GM21447 (cell line): ENCODE data around the gene CUX1.
"Not testable (repeated sequence)": the region's sequence is repeated elsewhere in the genome, so short reads cannot be mapped to it uniquely, and the experiment has no call there.

Source experiments
- ATAC-seq: cut with Tn5 transposase; IDR thresholded peaks from one replicate; pipeline ENCODE4 v1.9.1; 2021; ENCODE audit not compliant: unreplicated experiment

The CUX1 gene

DNA sequence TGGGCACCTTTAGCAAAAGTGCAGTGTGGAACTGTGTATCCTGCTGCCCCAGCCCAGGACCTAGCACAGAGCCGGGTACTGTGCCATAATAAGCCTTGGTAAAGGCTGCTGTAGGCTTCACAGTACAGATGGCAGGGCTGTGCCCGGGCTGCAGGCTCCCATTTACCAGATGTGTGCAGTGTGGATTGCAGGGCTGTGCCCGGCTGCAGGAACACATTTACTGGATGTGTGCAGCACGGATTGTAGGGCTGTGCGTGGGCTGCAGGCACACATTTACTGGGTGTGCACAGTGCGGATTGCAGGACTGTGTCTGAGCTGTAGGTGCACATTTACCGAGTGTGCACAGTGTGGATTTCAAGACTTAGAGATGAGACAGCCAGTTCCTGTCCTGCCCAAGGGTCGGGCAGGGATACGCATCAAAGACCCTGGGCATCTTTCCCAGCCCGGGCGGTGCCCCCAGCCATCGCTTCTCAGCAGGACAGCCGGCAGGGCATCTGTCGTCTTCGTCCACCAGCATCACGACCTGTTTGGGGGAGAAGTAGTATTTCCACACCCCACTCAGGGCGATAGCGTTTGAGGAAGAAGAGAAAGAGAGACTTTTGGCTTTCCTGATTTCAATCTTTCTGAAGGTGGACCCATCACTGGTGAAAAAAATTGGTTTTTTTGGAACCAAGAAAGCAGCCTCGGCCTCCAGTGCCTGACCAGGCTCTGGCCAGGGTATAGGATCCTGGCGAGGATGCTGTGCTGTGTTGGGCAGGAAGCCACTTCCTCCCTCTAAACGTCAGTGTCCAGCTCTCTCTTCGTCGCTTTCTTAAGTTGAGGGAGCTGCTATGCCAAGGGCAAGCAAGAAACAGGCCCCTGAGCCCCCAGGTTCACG is 180.8 kb downstream of the CUX1 start:
- no peak for ATAC-seq

DNA sequence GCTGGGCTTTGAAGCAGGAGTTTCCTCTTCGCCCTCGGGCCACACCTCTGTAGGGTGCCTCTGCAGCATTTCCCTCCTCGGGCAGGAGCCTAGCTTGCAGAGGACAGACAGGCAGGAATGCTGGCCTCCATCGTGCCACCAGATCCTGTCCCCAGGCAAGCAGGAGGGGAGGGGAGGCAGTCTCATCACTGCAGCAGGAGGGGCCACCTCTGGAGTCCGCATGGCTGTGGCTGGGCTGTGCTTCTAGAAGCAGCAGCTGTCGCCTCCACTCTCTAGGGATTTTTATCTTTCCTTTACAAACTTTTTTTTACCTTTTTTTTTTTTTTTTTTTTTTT is 181.4 kb downstream of the CUX1 start:
- no peak for ATAC-seq

DNA sequence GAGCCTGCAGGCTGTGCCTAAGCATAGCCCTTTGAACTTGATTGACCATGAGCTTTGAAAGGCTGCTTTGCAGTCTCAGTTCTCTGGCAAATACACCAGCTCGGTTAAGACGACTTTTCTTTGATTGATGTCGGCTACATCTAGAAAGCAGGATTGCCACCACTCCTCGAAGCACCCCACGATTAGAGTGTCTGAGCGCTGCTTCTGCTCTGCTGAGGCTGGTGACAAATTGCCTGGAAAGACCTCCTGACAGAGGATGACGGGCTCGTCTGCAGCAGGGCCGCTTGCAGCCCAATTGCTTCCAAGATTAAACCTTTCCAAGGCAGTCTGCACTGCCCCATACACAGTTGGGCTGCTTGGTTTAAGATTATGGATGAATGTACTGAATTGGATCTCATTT is 182.0 kb downstream of the CUX1 start:
- no peak for ATAC-seq

DNA sequence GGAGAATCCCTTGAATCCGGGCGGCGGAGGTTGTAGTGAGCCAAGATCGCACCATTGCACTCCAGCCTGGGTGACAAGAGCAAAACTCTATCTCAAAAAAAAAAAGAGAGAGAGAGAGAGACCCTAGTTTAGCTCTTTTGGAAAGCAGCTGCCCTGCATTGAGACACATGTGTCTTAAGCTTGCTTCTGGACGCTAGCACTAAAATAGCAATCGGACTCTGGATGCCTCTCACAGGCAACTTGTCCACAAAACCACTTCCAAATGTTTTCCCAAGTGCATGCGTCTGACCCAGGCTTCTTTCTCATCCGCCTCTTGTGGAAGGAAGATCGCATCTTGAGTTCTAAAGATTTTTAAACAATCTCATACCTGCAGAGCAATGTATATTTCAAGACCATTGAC is 182.7 kb downstream of the CUX1 start:
- ATAC-seq, result no peak

DNA sequence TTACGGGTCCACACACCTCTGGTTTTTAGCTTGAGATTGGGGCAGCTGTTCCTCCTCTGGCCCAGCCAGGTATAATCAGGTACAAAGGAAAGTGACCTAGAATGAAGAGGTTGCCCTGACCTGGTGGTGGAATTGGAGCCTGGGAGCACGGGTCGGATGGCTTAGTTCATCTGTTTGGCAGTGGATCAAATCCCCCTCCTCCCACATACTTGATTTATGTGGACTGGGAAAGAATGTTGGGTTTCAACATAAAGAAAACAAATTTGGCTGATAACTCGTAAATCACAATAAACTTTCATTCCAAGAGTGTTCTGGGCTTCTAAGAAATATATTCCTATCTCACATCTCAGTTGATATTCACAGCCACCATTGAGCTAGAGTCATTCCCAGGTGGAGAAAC is 186.8 kb downstream of the CUX1 start:
- no peak for ATAC-seq

DNA sequence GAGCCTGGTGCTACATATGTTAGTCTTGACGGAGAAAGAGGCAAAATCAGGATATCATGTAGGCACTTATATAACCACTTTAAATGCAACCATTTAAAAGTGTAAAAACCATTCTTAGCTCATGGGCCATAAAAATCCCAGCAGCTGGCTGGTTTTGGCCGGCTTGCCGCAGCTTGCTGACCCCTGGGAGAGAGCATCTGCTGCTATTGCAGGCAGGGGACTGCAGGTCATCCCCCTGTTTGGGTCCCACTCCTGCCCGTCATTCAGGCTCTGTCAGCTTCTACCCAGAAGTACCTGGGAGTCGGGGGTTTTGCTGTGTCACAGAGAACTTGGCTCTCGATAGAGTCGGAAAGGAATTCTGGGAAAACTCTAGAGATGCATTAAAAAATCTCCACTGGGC is 187.4 kb downstream of the CUX1 start:
- no peak for ATAC-seq

DNA sequence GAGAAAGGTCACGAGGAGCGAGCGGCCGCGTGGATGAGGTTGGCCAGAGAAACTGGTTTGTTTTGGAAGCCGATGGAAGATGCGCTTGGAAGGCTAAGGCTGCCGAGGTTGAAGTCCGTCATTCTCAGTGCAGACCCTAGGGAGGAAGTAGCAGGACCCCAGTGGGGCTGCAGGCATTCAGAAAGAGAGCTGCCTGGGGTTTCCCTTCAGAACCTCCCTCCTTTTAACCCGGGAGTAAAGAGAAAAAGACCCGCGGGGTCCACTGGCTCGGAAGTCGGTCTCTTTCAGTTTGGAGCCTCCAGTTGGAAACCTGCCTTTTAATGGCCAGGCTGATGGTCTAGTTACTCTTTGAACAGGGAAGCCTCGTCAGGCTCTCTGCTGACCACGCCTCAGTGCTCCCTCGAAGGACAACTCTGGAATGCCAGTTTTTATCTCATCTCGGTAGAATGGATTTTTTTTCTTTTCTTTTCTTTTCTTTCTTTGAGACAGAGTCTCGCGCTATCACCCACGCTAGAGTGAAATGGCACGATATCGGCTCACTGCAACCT is 188.6 kb downstream of the CUX1 start:
- ATAC-seq, result no peak

DNA sequence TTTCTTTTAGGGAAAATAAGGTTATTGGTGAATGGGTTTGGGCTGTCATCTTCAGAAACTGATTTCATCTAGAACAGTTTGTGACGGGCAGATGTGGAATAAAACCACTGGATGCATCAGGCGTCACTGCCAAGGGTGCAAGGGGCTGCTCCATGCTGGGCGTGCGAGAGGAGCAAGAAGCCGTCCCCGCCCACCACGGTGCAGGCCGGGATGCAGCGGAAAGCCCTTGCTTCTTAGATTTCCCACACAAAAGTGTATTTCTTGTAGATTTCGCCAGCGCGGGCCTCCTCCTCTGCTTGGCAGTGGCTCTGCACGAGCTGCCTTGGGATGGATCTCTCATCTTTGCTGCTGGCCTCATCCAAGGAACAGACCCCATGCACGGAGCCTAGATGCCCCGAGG is 189.3 kb downstream of the CUX1 start:
- no peak for ATAC-seq

DNA sequence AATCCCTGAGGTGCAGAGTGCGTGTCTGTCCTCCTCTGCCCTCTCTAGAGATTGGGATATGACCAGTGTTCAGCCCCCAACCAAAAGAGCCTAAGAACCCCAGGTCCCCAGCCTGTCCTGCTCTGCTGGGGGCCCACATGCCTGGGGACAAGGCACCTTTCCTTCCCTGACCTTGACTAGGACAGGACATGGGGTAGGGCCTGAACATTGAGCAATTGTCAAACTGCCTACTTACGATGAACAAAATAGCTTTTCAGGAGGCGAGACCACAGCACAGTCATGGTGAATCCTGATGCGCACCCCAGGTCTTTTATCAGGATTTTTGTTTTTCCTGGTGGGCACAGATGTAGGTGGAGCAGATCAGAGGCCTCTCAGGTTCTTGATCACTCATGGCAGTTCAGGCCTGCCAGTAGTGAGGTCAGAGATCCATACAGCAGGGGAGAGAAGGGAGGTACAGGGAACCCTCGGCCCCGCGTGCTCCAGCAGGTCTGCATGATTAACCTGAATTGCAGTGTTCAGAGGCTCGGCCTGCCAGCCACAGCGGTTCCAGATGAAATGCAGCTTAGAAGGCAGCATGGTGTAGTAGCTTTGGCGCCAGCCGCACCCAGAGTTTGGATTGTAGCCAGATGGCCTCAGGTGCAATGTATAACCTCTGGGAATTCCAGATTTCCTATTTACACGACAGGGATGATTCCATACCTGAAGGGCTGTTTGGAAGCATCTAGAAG is 191.3 kb downstream of the CUX1 start:
- ATAC-seq, result no peak

DNA sequence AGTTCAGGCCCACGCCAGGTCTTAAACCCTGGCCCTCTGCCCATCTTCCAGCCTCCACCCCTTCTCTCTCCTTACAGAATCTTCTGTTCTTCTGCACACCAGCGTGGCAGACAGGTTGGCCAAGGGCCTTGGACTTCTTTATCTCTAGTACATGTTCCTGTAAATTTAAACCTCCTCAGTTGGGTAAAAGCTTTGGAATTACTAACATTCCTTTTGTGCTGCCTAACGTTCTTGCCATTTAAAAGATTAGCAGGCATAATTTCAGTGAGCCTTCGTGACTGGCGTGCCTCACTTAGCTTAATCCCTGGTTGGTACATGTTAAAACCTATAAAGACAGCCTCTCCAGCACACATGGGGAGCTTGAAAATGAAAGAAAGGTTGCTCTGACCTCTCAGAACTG is 192.2 kb downstream of the CUX1 start:
- no peak for ATAC-seq

DNA sequence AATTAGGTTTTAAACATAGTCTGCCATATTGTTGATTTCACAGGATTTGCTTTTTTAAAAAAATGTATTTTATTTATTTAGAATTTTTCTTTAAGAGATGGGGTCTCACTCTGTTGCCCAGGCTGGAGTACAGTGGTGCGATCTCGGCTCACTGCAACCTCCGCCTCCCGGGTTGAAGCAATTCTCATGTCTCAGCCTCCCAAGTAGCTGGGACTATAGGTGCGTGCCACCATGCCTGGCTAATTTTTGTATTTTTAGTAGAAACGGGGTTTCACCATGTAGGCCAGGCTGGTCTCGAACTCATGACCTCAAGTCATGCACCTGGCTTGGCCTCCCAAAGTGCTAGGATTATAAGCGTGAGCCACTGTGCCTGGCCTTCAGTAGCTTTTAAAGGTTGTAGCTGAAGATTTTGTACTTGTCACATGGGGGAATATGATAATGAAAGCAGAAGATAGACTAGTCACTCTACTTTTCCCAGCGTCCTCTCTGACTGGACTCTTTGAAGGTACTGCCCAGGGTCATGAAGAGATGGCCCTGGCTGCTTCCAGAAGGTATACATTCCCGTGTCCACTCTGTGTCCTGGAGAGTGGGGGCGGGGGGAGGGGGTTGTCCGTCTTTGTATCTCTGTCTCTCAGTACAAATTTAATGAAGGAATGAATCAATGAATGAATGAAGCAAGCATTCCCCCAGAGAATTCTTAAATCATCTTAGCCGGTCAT is 194.8 kb downstream of the CUX1 start:
- not testable (repeated sequence) for ATAC-seq

DNA sequence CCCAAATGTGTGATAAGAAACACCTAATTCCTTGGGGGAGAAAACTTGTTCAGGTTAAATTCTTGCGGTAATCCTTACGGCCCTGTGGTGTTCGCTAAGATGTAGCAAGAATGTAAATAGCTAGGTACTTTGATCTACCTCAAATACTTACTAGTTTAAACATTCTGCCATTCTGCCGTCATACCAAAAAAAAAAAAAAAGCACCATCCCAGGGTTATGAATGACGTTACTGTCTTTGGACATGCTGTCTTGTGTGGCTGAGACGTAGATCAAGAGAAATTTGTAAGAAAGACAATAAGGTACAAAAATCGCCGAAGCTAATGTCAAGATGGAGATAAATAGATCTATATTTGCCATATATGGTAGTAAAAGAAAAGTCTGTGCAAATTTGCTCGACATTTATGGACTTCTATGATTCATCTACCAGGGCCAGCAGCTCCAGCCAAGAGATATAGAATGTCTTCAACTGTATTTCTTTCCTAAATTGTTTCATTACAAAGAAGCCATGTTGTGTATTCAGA is 195.6 kb downstream of the CUX1 start:
- ATAC-seq, result no peak

DNA sequence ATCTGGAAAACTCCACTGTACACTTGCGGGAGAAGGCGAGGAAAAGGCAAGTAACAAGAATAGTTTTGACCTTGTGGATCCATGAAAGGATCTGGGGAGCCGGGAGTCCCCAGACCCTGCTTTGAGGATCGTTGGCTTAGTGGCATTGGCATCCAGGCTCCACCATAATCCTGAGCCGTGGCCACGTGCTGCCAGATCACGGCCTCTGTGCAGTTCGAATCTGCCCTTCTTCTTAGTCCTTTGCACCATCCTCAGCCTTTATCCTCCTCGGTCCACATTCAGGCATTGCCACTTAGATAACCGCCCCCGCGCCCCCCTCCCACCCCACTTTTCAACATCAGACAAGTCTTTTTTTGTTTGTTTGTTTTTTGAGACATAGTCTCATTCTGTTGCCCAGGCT is 201.4 kb downstream of the CUX1 start:
- no peak for ATAC-seq

DNA sequence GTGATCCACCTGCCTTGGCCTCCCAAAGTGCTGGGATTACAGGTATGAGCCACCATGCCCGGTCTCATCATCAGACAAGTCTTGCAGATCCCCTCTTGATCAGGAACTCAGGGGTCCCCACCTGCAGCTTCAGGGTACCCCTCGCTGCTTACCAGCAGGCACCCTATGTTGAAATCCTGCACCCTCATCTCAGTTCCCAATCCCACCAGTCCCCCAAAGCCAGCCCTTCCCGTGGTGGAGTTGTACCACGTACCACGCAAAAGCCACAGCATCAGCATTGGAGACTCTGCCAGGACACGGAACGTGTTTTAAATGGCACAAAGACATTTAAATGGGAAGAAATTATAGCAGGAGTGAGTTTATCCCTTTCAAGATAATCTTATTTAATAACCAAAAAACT is 202.0 kb downstream of the CUX1 start:
- ATAC-seq, result no peak

DNA sequence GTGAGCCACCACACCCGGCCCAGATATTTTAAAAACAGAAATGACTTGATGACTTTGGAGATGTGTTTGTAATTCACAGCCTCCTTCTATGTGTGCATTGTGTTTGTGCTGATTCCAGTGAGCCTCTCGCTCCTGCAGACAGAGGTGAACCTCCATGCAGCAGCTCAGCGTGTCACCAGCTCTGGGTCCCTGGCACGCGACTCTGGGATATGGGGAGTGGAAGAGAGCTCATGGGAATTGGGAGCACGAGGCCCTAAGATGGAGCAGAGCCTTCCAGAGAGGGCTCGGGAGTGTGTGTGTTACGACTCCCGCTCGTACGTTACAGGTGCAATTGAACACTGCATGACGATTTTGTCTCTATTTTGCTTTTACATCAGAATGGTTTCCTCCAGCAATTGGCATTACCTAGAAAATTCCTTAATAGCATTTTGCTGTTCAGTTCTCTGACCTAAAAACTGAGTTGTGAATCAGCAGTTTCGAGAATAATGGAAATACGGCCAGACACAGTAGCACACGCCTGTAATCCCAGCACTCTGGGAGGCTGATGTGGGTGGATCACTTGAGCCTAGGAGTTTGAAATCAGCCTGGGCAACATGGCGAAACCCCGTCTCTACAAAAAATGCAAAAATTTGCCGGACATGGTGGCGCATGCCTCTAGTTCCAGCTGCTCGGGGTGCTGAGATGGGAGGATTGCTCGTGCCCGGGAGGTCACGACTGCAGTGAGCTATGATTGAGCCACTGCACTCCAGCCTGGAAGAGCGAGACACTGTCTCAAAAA is 204.6 kb downstream of the CUX1 start:
- ATAC-seq, result no peak

DNA sequence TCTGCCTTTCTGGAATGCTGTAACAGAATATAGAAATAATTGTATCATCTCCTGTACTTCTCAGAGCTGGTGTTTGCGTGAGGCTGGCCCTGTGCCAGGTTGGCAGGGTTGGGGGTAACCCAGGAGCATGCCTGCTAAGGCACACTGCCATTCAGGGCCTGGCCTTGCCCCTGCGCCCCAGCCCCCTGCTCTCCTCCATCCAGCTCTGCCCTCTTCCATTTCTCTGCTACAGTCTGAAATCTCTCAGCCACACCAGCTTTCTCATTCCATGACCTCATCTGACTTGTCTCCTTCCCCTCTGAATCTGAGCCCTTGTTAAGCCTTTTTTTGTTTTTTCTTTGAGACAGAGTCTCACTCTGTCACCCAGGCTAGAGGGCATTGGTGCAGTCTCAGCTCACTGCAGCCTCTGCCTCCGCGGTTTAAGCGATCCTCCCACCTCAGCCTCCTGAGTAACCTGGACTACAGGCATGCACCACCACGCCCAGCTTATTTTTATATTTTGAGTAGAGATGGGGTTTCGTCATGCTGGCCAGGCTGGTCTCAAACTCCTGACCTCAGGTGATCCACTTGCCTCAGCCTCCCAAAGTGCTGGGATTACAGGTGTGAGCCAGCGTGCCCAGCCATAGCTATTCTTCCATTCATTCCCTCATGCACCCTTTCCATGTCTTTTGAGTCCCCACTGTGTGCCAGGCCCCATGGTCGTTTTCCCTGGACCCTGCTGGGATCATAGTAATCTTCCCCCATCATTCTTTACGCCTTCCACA is 206.8 kb downstream of the CUX1 start:
- no peak for ATAC-seq

DNA sequence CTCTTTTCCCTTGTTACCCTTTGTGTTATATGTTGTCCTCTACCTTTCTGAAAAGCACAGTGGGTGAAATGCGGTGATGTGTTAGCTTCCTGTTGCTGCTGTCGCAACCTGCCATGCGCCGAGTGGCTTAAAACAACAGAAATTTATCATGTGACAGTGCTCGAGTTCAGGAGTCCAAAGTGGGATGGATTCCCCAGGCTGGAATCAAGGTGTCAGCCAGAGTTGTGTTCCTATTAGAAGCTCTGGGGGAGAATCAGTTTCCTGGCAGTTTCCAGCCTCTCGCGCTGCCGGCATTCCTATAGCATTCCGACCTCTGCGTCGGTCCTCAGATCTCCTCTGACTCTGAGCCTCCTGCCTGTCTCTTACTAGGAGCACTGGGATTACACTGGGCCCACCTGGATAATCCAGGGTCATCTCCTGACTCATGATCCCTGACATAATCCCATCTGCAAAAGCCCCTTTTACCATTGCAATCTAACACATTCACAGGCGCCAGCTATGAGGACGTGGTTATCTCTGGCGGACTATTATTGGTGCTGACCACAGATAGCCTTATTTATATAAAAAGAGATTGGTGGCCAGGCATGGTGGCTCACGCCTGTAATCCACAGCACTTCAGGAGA is 207.5 kb downstream of the CUX1 start:
- ATAC-seq, result no peak

DNA sequence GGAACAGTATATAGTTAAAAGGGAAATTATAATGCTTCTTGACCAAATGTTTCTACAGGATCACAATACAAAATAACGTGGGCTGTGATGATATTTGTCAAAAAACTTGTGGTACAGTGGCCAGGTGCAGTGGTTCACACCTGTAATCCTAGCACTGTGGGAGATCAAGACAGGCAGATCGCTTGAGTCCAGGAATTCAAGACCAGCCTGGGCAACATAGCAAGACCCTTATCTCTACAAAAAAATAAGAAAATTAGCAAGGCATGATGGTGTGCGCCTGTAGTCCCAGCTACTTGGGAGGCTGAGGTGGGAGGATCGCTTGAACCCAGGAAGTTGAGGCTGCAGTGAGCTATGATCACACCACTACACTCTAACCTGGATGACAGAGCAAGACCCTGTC is 208.4 kb downstream of the CUX1 start:
- ATAC-seq, result not testable (repeated sequence)

DNA sequence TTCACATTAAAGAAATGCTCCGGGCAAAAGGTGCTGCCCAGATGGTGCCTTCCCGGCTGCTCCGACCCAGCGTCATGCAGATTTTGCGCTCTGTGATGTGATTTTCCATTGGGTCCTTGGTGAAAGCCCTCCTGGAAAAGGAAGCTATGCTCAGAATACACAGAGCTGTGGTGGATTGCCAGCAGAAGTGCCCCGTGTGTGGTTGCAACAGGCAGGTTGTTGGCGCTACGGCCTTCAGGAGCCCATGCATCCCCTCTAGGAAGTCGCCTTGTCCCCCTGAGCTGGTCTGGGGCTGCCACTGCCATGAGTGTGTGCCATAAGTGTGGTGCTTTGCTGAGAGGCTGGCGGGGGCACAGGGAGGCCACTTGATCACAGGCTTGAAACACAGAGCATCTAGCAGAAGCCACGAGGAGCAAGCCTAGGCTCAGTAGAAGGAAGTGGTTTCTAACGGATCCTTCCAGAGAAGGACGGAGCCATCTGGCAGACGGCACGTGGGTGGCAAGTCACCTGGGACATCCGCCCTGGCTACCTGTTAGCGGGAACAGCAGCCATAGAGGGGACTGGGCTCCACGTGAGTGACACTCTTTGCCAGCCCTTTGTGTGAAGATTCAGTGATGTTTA is 210.9 kb downstream of the CUX1 start:
- no peak for ATAC-seq
